ENCODE results near the gene TNIK. TPM values are rescaled to one million over a fixed set of nuclear protein-coding genes. Genes with fewer than 3 reads are reported as not detected.

TNIK gene
- total and polyA plus RNA-seq, 2 donors from 2014 or later: 3.6 to 48.9 TPM

- H3K27me3 ChIP-seq (ENCODE audit: control insufficient read depth, insufficient read depth, low read length): no peaks in the 10 kb centered on the region
- peaks cover 0 to 9% (median 0%) of the 10 kb centered on the region in 3 donors for H3K4me1 ChIP-seq (ENCODE audit: control insufficient read depth in 2 of 3, insufficient read depth in 2 of 3, low read depth in 1 of 3, low read length in 3 of 3)
- no peak overlapping the region for H3K9ac ChIP-seq (ENCODE audit: low read length in 3 of 3)
- no peaks in the 10 kb centered on the region for H3K9me3 ChIP-seq (ENCODE audit: control insufficient read depth in 2 of 3, insufficient read depth in 1 of 3, low read length in 3 of 3)
- intact Hi-C loops (cut with DNase I): no loop called here
- H3K4me3 ChIP-seq (ENCODE audit: low read length in 3 of 3): no peak overlapping the region
- H3K27ac ChIP-seq (ENCODE audit: low read depth in 2 of 2, low read length in 2 of 2): no peak overlapping the region
- DNase-seq: no peak
- H3K36me3 ChIP-seq (ENCODE audit: control insufficient read depth in 2 of 3, insufficient read depth in 3 of 3, low read length in 3 of 3): no peaks in the 10 kb centered on the region
- no peak for FAIRE-seq
- TF ChIP-seq, protein P1, sequence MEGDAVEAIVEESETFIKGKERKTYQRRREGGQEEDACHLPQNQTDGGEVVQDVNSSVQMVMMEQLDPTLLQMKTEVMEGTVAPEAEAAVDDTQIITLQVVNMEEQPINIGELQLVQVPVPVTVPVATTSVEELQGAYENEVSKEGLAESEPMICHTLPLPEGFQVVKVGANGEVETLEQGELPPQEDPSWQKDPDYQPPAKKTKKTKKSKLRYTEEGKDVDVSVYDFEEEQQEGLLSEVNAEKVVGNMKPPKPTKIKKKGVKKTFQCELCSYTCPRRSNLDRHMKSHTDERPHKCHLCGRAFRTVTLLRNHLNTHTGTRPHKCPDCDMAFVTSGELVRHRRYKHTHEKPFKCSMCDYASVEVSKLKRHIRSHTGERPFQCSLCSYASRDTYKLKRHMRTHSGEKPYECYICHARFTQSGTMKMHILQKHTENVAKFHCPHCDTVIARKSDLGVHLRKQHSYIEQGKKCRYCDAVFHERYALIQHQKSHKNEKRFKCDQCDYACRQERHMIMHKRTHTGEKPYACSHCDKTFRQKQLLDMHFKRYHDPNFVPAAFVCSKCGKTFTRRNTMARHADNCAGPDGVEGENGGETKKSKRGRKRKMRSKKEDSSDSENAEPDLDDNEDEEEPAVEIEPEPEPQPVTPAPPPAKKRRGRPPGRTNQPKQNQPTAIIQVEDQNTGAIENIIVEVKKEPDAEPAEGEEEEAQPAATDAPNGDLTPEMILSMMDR (IDR thresholded peaks at IDR 0.05; ENCODE audit: borderline replicate concordance, extremely low read depth, insufficient read depth): no peak
Observed at GRCh38 chr3:171349392-171349791, 110.8 kb downstream of the TNIK start.

DNA sequence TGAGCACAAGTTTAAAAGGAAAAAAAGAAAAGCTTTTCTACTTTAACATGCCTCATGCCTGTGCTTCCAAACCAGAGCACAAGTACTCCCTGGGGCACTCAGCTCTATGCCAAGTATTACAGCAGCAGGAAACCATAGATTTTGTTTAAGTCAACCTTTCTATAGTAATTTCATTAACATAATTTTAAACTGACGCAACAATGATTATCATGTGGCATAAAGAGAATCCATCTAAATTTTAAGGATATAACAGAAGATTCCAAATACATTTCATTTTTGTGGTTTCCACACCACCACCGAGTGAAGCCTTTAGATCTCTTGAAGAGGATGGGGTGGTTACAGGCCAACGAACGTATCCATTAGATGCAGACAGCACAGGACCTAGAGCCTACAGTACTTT lies 112.1 kb downstream of the TNIK start:
- Histone ChIP-seq H3K9ac (ENCODE audit: low read length in 3 of 3) (no peak overlapping the region), H3K36me3 (ENCODE audit: control insufficient read depth in 2 of 3, insufficient read depth in 3 of 3, low read length in 3 of 3) (no peaks in the 10 kb centered on the region), H3K4me1 (ENCODE audit: control insufficient read depth in 2 of 3, insufficient read depth in 2 of 3, low read depth in 1 of 3, low read length in 3 of 3) (peaks cover 0 to 9% (median 0%) of the 10 kb centered on the region in 3 donors), H3K27me3 (ENCODE audit: control insufficient read depth, insufficient read depth, low read length) (no peaks in the 10 kb centered on the region), H3K27ac (ENCODE audit: low read depth in 2 of 2, low read length in 2 of 2) (no peak overlapping the region), H3K4me3 (ENCODE audit: low read length in 3 of 3) (no peak overlapping the region), H3K9me3 (ENCODE audit: control insufficient read depth in 2 of 3, insufficient read depth in 1 of 3, low read length in 3 of 3) (no peaks in the 10 kb centered on the region)
- FAIRE-seq (no peak), DNase-seq (peak in 1 of 5 donors; percentile 22)
- intact Hi-C loops (cut with DNase I): no loop called here
- TF ChIP-seq, protein P1 (IDR thresholded peaks at IDR 0.05; ENCODE audit: borderline replicate concordance, extremely low read depth, insufficient read depth): no peak

GRCh38 chr3:171347301-171348039 lies 112.7 kb downstream of the TNIK start:
- H3K27me3 ChIP-seq (ENCODE audit: control insufficient read depth, insufficient read depth, low read length): no peaks in the 10 kb centered on the region
- H3K4me1 ChIP-seq (ENCODE audit: control insufficient read depth in 2 of 3, insufficient read depth in 2 of 3, low read depth in 1 of 3, low read length in 3 of 3): peaks cover 0 to 9% (median 0%) of the 10 kb centered on the region in 3 donors
- H3K36me3 ChIP-seq (ENCODE audit: control insufficient read depth in 2 of 3, insufficient read depth in 3 of 3, low read length in 3 of 3): no peaks in the 10 kb centered on the region
- TF ChIP-seq, protein P1 (IDR thresholded peaks at IDR 0.05; ENCODE audit: borderline replicate concordance, extremely low read depth, insufficient read depth): no peak
- H3K27ac ChIP-seq (ENCODE audit: low read depth in 2 of 2, low read length in 2 of 2): no peak overlapping the region
- peak in 1 of 5 donors; percentile 28 for DNase-seq
- H3K4me3 ChIP-seq (ENCODE audit: low read length in 3 of 3): no peak overlapping the region
- H3K9ac ChIP-seq (ENCODE audit: low read length in 3 of 3): no peak overlapping the region
- H3K9me3 ChIP-seq (ENCODE audit: control insufficient read depth in 2 of 3, insufficient read depth in 1 of 3, low read length in 3 of 3): no peaks in the 10 kb centered on the region
- no peak for FAIRE-seq
- intact Hi-C loops (cut with DNase I): no loop called here

Measured in kidney (tissue), 14 donors.